Measurements from ENCODE around the gene MAPK8. TPM values are rescaled to one million over a fixed set of nuclear protein-coding genes. Genes with fewer than 3 reads are reported as not detected.

Gene MAPK8
- total and polyA plus RNA-seq, 2 of the 4 experiments (the other 2 are of a cell fraction), result 41.5 to 54.7 TPM

DNA sequence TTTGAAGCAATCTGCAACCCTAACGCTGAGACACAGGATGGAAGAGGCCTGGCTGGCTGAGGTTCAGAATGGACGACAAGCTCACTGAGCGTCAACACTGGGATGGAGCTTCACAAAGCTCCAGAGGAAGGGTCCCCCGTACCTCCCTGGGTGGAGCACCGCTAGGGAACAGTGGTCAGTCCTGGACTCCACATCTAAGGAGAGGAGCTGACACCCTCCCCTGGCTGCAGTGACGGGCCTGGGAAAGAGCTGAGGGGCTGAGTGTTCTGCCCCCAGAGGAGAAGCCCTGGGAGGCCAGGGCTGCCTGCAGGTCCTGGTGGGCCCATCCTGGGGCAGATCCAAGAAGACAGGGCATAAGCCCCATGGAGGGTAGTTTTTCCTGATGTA is 152.2 kb downstream of the MAPK8 start:
- Histone ChIP-seq H2BK120ac (ENCODE audit: low read depth, low read length) (no peak overlapping the region), H4K5ac (ENCODE audit: low read depth, low read length) (no peak overlapping the region), H2BK5ac (ENCODE audit: low read depth, low read length, poor library complexity, severe bottlenecking) (no peak overlapping the region), H3K27ac (ENCODE audit: insufficient read depth, low read length) (no peak overlapping the region), H3K79me1 (ENCODE audit: low read depth in 1 of 2, low read length in 2 of 2) (peaks cover 5 to 74% of the 10 kb centered on the region in 2 experiments; a peak in 3 of 4 replicates), H4K20me1 (ENCODE audit: insufficient read depth, low read length) (peaks cover 28% of the 10 kb centered on the region), H3K56ac (ENCODE audit: extremely low read depth, insufficient read depth, low read length) (no peak overlapping the region), H2BK20ac (ENCODE audit: low read depth, low read length) (no peak overlapping the region), H3K27me3 (ENCODE audit: control insufficient read depth, insufficient read depth, low read length) (no peaks in the 10 kb centered on the region), H3K23ac (ENCODE audit: low read depth, low read length) (no peak overlapping the region), H2AFZ (replicated peaks; ENCODE audit: low read length, poor library complexity) (no peak overlapping the region), H3K9me1 (ENCODE audit: insufficient read depth, low read length) (peaks cover 6% of the 10 kb centered on the region; the same call in 1 of the 2 replicates), H3K4me3 (ENCODE audit: insufficient read depth, low read depth, low read length) (no peak overlapping the region), H2BK15ac (ENCODE audit: low read depth, low read length) (no peak overlapping the region), H4K8ac (ENCODE audit: low read depth in 2 of 2, low read length in 2 of 2) (no peak overlapping the region), H4K91ac (ENCODE audit: insufficient read depth, low read depth, low read length) (no peak overlapping the region), H3K4me1 (ENCODE audit: control insufficient read depth, insufficient read depth, low read length) (peaks cover 13% of the 10 kb centered on the region), H3K9me3 (ENCODE audit: control insufficient read depth, insufficient read depth, low read length) (no peaks in the 10 kb centered on the region), H3K14ac (replicated peaks; ENCODE audit: low read depth, low read length) (no peak overlapping the region), H3K9ac (ENCODE audit: low read depth, low read length) (no peak overlapping the region), H2AK9ac (replicated peaks; ENCODE audit: low read depth, low read length, poor library complexity) (no peak overlapping the region), H3K4ac (ENCODE audit: low read depth, low read length) (no peak overlapping the region), H2AK5ac (ENCODE audit: low read depth, low read length) (no peak overlapping the region), H3K18ac (ENCODE audit: low read depth, low read length) (no peak overlapping the region), H3K36me3 (ENCODE audit: control insufficient read depth, insufficient read depth, low read length) (no peaks in the 10 kb centered on the region), H3K4me2 (ENCODE audit: low read depth, low read length) (no peak overlapping the region)
- dilution Hi-C loops (cut with HindIII; ENCODE audit: low sequenced_read_pairs, unreplicated experiment) (no loop called here), intact Hi-C loops (cut with micrococcal nuclease) (no loop called here), in situ Hi-C loops (cut with MboI; ENCODE audit: low sequenced_read_pairs) (no loop called here)
- POLR2A ChIA-PET (ENCODE audit: unreplicated experiment), result no interaction called here
- no peak for ATAC-seq (ENCODE audit: low read depth)
- CTCF ChIA-PET, result no interaction called here
- no TSS peak for BruUV-seq (replicated peaks)
- DNase-seq, result no peak
- WGBS, 2 experiments (ENCODE audit: extremely low coverage in 2 of 2, insufficient read length in 1 of 2), result 80% methylated on average over 1 of the region's 6 CpGs; no CpG with 5 or more reads in 1 of the 2 experiments
- TF ChIP-seq POLR2A (IDR thresholded peaks at IDR 0.05; ENCODE audit: low read depth, low read length) (no peak), RAD21 (IDR thresholded peaks at IDR 0.05; ENCODE audit: low read length) (no peak), BHLHE40 (IDR thresholded peaks at IDR 0.05; ENCODE audit: low read depth, low read length) (no peak), MAFK (IDR thresholded peaks at IDR 0.05; ENCODE audit: low read depth, low read length) (no peak), SMC3 (IDR thresholded peaks at IDR 0.05; ENCODE audit: low read depth, low read length) (no peak), CHD1 (IDR thresholded peaks at IDR 0.05; ENCODE audit: low read depth, low read length) (no peak), MXI1 (IDR thresholded peaks at IDR 0.05; ENCODE audit: borderline replicate concordance, low read depth, low read length) (no peak), RCOR1 (IDR thresholded peaks at IDR 0.05; ENCODE audit: insufficient replicate concordance, low read length) (no peak), MAZ (IDR thresholded peaks at IDR 0.05; ENCODE audit: borderline replicate concordance, low read depth, low read length) (no peak), CEBPB (IDR thresholded peaks at IDR 0.05; ENCODE audit: low read depth, low read length) (no peak), RFX5 (IDR thresholded peaks at IDR 0.05; ENCODE audit: low read depth, low read length) (no peak)
- TF ChIP-seq, protein P1, sequence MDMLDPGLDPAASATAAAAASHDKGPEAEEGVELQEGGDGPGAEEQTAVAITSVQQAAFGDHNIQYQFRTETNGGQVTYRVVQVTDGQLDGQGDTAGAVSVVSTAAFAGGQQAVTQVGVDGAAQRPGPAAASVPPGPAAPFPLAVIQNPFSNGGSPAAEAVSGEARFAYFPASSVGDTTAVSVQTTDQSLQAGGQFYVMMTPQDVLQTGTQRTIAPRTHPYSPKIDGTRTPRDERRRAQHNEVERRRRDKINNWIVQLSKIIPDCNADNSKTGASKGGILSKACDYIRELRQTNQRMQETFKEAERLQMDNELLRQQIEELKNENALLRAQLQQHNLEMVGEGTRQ (IDR thresholded peaks at IDR 0.05; ENCODE audit: low read depth, low read length), result no peak
- TF ChIP-seq, protein P2, sequence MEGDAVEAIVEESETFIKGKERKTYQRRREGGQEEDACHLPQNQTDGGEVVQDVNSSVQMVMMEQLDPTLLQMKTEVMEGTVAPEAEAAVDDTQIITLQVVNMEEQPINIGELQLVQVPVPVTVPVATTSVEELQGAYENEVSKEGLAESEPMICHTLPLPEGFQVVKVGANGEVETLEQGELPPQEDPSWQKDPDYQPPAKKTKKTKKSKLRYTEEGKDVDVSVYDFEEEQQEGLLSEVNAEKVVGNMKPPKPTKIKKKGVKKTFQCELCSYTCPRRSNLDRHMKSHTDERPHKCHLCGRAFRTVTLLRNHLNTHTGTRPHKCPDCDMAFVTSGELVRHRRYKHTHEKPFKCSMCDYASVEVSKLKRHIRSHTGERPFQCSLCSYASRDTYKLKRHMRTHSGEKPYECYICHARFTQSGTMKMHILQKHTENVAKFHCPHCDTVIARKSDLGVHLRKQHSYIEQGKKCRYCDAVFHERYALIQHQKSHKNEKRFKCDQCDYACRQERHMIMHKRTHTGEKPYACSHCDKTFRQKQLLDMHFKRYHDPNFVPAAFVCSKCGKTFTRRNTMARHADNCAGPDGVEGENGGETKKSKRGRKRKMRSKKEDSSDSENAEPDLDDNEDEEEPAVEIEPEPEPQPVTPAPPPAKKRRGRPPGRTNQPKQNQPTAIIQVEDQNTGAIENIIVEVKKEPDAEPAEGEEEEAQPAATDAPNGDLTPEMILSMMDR (conservative IDR thresholded peaks at IDR 0.05; ENCODE audit: low read depth, low read length), result no peak
- TF ChIP-seq, protein P3, sequence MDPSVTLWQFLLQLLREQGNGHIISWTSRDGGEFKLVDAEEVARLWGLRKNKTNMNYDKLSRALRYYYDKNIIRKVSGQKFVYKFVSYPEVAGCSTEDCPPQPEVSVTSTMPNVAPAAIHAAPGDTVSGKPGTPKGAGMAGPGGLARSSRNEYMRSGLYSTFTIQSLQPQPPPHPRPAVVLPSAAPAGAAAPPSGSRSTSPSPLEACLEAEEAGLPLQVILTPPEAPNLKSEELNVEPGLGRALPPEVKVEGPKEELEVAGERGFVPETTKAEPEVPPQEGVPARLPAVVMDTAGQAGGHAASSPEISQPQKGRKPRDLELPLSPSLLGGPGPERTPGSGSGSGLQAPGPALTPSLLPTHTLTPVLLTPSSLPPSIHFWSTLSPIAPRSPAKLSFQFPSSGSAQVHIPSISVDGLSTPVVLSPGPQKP (IDR thresholded peaks at IDR 0.05; ENCODE audit: borderline replicate concordance, low read depth, low read length), result no peak

Measured in IMR-90 (cell line).